ENCODE data around the gene DAB2IP.

Gene DAB2IP

DNA sequence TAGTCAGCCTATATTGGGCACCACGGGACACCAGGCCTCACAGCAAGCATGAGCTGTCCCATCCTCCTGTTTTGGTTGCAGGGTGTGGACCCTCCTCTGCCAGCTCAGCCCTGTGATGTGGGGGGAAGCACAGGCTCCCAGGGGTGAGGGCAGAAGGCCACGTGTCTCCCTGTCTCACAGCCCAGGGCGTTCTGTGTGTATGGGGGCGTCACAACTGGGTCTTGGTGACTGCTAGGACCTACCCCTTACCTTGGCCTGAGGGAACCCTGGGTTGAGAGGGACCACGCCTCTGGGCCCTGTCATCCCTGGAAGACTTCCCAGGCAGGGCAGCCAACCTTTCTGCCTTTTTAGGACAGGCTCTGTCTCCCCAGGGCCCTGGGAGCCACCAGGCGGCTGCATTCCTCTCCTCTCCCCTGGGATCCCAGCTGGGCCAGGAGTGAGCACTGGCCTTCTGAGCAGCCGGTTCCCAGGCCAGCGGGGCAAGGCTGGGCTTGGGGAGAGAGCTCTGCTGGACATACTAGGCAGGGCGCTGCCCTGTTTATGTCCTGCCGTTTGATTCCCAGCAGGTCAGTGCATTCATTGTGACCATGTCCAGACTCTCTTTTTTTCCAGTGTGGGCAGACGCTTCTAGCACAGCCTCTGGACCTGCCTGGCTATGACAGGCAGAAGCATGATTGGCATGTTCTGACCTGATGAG is 97.4 kb downstream of the DAB2IP start:
- DNase-seq: no peak

DNA sequence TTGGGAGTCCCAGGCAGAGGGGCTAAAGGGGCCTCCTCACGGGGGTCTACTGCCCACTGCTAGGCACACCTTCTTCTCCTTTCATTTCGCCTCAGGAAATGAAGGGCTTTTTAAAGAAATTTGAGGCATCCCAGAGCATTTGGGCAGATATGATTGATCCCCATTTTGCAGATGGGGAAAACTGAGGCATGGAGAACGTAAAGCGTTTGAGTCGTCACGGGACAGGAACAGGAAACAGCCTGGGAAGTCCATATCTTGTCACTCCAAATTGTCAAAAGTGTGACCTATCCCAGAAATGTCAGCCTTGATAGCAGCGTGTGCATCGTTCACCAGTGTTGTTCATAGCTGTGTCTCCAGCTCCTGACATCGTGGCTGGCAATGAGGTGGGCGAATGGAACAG is 98.2 kb downstream of the DAB2IP start:
- DNase-seq: no peak

- no peak for DNase-seq
These were observed 98.9 kb downstream of the DAB2IP start for GRCh38 chr9:121750259-121750714.

GRCh38 chr9:121750715-121751623 is 99.5 kb downstream of the DAB2IP start:
- no peak for DNase-seq

DNA sequence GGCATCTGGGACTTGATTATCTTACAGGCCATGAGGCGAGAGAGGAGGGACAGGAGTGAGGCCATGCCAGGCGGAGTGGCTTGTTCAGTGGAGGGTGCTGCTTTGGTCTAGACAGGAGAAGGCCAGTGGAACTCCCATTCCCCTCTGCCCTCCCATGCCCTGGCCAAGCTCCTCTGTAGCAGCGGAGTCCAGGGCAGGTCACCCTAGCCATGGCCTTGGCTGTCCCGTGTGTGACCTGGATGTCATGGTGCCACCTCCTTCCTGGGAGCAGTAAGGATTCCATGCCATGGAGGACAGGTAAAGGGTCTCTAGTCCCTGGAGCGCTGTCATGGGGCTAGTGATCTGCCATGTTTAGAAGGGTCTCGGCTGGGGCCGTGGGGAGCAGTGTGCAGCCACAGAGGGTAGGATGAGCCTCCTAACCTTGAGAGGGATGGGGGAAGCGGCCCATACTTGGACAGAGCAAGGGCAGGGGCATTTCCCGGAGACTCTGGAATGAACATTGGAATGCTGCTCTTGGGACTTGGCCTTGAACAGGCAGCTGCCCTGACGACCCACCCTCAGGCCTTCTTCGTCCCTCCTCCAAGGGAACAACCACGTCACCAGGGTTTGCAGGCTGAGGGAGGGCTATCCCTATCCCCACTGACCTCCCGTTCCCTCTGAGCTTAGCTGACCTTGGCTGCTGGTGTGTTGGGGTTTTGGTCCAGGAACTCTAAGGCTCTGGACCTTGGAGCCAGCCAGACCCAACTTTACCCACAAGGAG is 100.4 kb downstream of the DAB2IP start:
- no peak for DNase-seq

DNA sequence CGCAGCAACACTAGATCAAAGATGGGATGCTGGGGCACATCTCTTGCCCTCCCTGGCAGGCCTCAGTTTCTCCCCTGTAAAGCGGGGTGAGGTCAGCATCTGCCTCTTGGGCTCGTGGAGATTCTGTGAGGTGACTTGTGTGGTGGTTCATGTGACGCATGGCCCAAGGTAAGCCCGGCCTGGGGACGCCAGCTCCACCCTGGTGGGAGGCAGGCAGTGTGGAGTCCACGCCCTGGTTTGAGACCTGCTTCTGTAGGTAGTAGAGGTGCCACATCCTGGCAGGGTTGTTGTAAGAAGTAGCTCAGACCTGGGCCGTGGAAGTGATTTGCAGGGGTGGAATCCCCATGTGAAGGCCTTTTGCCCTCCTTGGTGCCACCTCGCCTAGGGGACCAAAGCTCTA is 101.5 kb downstream of the DAB2IP start:
- DNase-seq: no peak

DNA sequence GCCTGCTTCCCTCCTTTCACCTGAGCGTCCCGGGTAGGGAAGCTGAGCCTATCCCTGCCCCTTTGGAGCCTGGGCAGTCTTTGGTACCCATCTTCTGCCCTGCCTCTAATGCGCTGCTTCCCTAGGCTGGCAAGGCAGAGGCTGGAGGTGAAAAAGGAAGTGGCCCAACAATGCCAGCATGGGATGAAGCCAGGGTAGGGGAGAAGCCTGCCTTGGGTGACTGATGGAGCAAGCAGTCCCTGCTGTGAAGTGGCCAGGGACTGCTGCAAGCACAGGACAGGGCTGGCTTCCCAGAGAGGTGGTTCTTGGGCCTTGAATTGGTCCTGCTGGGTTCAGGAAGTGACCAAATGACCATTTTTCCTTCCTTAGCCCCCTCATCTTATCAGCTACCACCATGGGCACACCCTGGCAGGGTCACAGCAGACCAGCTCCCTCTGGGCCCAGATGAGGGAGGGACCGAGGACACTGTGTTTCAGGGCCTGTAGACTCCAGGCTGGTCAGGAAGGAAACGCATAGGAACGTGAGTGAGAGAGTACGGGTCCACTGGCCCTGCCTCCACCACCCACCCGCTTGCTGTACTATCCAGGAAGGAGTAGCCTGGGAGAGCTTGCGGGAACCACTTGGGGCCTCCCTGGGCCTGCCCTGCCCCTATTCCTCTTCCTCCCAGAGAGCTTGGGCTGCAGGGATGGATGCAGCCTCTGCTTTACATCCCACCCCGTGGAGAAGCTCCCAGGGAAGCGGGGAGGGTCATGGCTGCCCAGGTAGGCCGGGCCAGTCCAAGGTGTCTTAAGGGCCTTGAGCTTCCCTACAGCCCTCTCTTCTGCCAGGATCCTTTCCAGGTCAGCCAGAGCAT is 102.6 kb downstream of the DAB2IP start:
- no peak for DNase-seq

- DNase-seq: no peak
These were observed 103.4 kb downstream of the DAB2IP start for GRCh38 chr9:121754655-121755436.

GRCh38 chr9:121755581-121755980 is 104.1 kb downstream of the DAB2IP start:
- DNase-seq: no peak

- no peak for DNase-seq
These were observed 105.2 kb downstream of the DAB2IP start for GRCh38 chr9:121756474-121757280.

GRCh38 chr9:121757281-121757585 is 105.8 kb downstream of the DAB2IP start:
- DNase-seq: no peak

GRCh38 chr9:121758693-121759092 is 107.3 kb downstream of the DAB2IP start:
- DNase-seq: no peak

DNA sequence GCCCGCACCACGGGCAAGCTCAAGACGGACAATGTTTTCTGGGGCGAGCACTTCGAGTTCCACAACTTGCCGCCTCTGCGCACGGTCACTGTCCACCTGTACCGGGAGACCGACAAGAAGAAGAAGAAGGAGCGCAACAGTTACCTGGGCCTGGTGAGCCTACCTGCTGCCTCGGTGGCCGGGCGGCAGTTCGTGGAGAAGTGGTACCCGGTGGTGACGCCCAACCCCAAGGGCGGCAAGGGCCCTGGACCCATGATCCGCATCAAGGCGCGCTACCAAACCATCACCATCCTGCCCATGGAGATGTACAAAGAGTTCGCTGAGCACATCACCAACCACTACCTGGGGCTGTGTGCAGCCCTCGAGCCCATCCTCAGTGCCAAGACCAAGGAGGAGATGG is 108.6 kb downstream of the DAB2IP start:
- no peak for DNase-seq

DNA sequence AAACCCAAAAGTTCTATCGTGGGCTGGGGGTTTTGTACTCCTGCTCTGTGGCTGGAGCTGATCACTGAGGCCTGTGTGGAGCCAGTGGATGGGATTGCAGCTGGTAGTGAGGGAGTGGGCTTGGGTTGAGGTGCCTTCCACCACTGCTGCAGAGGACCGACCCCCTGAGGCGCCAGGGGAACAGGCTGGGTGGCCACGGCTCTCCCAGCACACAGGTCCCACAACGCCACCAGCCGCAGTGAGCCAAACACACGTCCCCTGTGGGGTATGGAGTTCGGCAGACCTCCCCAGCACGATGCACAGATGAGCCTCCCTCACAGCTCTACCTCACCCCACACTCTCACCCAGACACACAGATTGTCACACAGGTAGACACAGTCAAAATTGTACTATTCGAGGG is 109.1 kb downstream of the DAB2IP start:
- no peak for DNase-seq

- DNase-seq: no peak
These were observed 111.7 kb downstream of the DAB2IP start for GRCh38 chr9:121763131-121763530.

DNA sequence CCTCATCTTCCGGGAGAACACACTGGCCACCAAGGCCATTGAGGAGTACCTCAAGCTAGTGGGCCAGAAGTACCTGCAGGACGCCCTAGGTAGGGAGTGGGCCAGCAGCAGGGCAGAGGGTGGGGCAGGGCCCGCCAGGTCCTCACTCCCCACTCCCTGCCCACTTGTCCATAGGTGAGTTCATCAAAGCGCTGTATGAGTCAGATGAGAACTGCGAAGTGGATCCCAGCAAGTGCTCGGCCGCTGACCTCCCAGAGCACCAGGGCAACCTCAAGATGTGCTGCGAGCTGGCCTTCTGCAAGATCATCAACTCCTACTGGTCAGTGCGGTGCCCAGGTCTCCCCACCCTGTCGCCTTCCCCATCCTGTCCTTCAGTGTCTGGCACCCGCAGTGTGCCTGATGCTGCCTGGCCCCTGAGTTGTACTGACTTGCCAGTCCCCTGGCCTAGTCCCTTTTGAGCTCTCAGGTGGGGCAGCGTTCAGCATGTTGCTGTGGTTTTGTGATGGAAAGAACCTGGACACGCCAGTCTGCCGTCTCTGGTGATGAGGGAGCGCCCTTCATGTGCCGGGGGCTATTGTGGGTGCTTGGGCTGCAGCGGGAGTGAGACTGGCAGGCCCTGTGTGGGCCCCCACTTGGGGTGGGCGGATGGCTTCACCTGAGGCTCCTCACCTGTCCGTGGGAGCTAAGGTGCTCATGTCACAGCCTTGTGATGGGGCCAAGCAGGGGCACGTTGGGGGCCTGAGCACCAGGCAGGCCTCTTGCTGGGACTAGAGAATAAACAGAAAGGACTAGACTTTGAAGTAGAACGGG is 112.3 kb downstream of the DAB2IP start:
- DNase-seq: no peak

- no peak for DNase-seq
These were observed 112.9 kb downstream of the DAB2IP start for GRCh38 chr9:121764371-121764730.

- no peak for DNase-seq
These were observed 113.9 kb downstream of the DAB2IP start for GRCh38 chr9:121765021-121765950.
